HepG2 (cell line): ENCODE measurements around the gene YIF1A. TPM values are rescaled to one million over a fixed set of nuclear protein-coding genes. Genes with fewer than 3 reads are reported as not detected.

Source experiments
- CREB3 ChIP-seq: sonication (generic); formaldehyde crosslinking; IDR thresholded peaks from 2 replicates; pipeline ENCODE4 v1.5.0; 2020; ENCODE audit warnings: missing genetic modification reagents
- DPF2 ChIP-seq: sonication (generic); formaldehyde crosslinking; IDR thresholded peaks from 2 replicates; pipeline ENCODE4 v1.4.0; 2020; ENCODE audit warnings: mild to moderate bottlenecking, low read depth, missing genetic modification reagents, borderline replicate concordance
- PRMT3 ChIP-seq: sonication (generic); formaldehyde crosslinking; IDR thresholded peaks from 2 replicates; pipeline ENCODE4 v1.8.1; 2022; ENCODE audit warnings: low read depth, mild to moderate bottlenecking, moderate library complexity, missing genetic modification reagents, borderline replicate concordance
- ZFAT ChIP-seq: sonication (generic); formaldehyde crosslinking; conservative IDR thresholded peaks from 2 replicates; pipeline ENCODE4 v1.8.1; 2023; ENCODE audit warnings: missing genetic modification reagents, inconsistent platforms
- ZNF564 ChIP-seq: sonication (generic); formaldehyde crosslinking; IDR thresholded peaks from 2 replicates; pipeline ENCODE4 v1.8.1; 2023; ENCODE audit warnings: mild to moderate bottlenecking, missing genetic modification reagents
- ZNF646 ChIP-seq: sonication (generic); formaldehyde crosslinking; IDR thresholded peaks from 2 replicates; pipeline ENCODE4 v1.9.0; 2021; ENCODE audit warnings: mild to moderate bottlenecking, missing genetic modification reagents
- polyA plus RNA-seq, 8 experiments: library from polyadenylated mRNA; depleted of rRNA in 3 of 8; stranded (reverse) in 7 of 8; unstranded in 1 of 8; fragments of >200 nt; fragmentation: Illumina TruSeq in 4 of 8; extraction: Trizol in 4 of 8; gene quantifications; 2 replicates each; pipeline versions ENCODE4 v1.2.1 to v1.2.3, GENCODE V29; 2011 to 2016; ENCODE audit warnings: low read depth in 4 of 8, missing spikeins in 1 of 8, mixed read lengths in 1 of 8; ENCODE audit not compliant: insufficient read depth in 1 of 8
- total RNA-seq, 5 experiments: library from RNA; depleted of rRNA; stranded (reverse); fragments of >200 nt; fragmentation: Illumina TruSeq; extraction: Trizol; gene quantifications; 2 replicates each; pipeline ENCODE4 v1.2.3, GENCODE V29; 2016; ENCODE audit warnings: low read depth in 1 of 5

YIF1A gene
- total and polyA plus RNA-seq, 2 of the 13 experiments (the other 11 are each of a cell fraction or from before 2014, with no cell fraction given) = 133 to 145 TPM

- TF ChIP-seq ZNF646 (CRISPR knock-in tag) (no peak), ZFAT (no peak), PRMT3 (CRISPR knock-in tag) (no peak), ZNF564 (CRISPR knock-in tag) (no peak), DPF2 (CRISPR knock-in tag) (no peak), CREB3 (no peak)
These were observed 41.6 kb downstream of the YIF1A start (continued) for GRCh38 chr11:66247295-66247694.
